Activated naive CD4-positive, alpha-beta T cell treated with anti-CD3 and anti-CD28 coated beads, Interleukin-2, amount 50 U/mL, for 16 hours (primary cell): Measurements from ENCODE around the gene GBF1.
"Not testable (repeated sequence)": the region's sequence is repeated elsewhere in the genome, so short reads cannot be mapped to it uniquely, and the experiment has no call there.

Source experiments
- DNase-seq: peaks from one replicate; pipeline ENCODE4 v3.0.0-alpha.2; 2020

GBF1 gene

DNA sequence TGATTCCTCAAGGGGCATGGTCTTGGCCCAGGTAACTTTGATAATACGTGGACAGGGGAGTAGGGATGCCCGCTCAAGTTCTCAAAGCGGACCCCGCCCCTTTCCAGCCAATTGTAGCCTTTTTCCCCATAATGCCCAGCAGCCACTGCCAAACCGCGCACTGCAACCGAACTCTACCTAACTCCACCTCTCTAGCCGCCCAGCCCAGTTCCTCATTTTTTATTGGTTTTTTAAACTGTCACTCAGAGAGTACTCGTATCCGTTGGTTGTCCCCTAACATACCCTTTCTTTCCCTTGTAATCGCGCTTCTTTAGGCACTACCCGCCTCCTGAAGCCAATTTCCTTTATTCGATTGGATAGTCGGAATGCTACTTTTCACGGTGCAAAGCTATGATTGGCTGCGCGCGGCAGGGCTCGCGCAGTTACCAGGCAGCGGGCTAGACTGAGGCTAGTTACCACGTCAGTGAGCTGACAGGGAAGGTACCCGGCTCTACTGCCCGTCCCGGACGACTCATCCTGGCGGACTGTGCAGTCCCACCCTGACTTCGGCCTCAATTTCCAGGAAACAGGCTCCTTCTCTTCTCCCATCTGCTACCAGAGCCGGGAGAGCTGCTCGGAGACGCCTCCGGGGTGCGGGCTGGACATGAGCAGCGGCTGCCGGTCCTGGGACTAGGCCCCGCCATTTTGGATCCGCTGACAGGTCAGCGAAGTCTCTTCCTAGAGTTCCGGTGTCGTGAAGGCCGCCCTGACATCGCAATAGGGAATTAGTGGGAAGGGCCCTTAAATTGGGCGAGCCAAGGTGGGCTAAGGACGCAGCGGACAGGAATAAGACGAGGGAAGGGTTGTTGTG, at the start of gene GBF1:
Gene GBF1 (plus strand): TSS at position 451 of the 850 bp plus-strand sequence. CDS start 13,407 bp downstream, outside the sequence.
- peak; percentile 86 for DNase-seq

GRCh38 chr10:102196893-102197292, 48.4 kb upstream of the GBF1 start:
- DNase-seq: no peak

DNA sequence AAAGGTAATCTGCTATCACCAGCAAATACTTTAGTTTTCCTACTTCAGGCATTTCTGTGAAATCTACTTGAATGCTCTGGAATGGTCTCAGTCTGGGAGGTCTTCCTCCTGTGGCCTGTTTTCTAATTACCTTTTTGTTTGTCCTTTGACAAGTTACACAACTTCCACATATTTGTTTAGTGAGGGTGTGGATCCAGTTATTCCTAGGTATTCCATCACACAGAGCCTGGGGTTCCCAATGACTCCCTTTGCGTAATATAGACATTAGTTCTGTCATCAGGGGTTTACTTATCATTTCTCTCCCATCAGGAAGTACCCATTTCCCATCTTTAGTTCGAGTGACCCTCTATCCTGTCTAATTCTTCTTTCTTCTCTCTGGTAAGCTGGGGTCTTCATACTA, 47.3 kb upstream of the GBF1 start:
- no peak for DNase-seq

DNA sequence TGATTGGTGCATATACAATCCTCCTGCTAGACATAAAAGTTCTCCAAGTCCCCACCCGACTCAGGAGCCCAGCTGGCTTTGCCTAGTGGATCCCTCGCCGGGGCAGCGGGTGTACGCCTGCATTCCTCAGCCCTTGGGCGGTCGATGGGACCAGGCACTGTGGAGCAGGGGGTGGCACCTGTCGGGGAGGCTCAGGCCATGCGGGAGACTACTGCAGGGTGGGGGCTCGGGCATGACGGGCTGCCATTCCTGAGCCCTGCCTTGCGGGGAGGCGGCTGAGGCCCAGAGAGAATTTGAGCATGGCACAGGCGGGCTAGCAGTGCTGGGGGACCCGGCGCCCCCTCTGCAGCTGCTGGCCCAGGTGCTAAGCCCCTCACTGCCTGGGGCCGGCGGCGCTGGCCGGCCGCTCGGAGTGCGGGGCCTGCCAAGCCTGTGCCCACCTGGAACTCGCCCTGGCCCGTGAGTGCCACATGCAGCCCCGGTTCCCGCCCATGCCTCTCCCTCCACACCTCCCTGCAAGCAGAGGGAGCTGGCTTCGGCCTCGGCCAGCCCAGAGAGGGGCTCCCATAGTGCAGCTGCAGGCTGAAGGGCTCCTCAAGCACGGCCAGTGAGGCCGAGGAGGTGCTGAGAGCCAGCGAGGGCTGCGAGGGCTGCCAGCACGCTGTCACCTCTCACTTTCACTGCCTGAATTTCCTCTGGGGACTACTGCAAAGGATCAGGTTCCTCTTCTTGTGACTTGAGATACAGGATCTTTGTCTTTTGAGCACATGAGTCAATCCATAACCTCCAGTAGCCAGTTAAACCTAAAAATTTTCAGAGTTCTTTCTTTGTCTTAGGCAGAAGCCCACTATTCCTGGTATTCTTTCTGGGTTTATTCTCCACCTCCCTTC, 44.3 kb upstream of the GBF1 start:
- no peak for DNase-seq

DNA sequence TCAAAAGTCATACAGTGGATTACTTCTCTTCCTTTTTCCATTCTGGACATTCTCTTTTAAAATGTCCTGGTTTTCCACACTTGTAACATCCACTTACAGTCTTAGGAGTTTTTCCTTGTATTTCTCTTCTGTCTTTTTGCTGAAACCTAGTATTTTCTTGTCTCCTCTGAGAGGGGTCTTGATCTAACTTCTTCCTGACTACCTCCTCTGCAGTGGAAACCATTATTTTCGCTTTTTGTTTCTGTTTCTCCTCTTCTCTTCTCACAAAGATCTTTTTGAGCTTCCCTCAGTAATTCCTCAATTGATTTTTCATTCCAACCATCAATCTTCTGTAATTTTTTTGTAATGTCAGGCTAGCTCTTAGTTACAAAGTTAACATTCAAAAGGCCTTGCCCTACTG, 42.9 kb upstream of the GBF1 start:
- DNase-seq: no peak

GRCh38 chr10:102208311-102209035, 36.9 kb upstream of the GBF1 start:
- no peak for DNase-seq

- DNase-seq: no peak
Observed at GRCh38 chr10:102211615-102212299, 33.6 kb upstream of the GBF1 start.

- not testable (repeated sequence) for DNase-seq
Observed at GRCh38 chr10:102213599-102213998, 31.7 kb upstream of the GBF1 start.

- DNase-seq: no peak
Observed at GRCh38 chr10:102219370-102219769, 26.0 kb upstream of the GBF1 start.

DNA sequence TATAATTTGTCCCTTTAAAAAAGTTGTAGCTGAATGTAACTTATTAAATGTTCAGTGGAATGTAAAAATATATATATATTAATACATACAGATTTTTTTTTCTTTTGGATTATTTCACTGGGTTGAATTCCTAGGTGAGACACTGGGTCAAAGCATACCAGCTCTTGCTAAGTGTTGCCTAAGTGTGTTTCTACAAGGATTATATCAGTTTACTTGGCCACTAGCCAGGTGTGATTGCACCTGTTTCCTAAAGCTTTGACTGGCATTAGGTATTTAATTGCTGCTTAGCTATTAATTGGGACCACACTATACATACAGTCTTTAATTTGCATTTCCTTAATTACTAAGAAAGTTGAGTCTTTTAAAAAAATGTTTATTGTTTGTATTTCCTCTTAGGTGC, 24.7 kb upstream of the GBF1 start:
- DNase-seq: no peak

DNA sequence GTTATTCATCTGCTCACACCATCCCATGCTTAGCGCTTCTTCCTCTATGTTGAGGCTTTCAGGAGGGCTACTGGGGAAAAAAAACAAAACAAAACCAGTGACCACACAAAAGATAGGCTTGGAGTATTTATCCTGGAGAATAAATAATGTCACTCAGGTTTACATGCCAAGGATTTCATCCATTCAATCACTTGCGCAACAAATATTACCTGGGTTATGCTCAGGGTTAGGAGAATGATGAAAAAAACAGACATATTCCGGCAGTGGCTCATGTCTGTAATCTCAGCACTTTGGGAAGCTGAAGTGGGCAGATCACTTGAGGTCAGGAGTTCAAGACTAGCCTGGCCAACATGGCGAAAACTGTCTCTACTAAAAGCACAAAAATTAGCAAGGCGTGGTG, 22.5 kb upstream of the GBF1 start:
- DNase-seq: no peak

DNA sequence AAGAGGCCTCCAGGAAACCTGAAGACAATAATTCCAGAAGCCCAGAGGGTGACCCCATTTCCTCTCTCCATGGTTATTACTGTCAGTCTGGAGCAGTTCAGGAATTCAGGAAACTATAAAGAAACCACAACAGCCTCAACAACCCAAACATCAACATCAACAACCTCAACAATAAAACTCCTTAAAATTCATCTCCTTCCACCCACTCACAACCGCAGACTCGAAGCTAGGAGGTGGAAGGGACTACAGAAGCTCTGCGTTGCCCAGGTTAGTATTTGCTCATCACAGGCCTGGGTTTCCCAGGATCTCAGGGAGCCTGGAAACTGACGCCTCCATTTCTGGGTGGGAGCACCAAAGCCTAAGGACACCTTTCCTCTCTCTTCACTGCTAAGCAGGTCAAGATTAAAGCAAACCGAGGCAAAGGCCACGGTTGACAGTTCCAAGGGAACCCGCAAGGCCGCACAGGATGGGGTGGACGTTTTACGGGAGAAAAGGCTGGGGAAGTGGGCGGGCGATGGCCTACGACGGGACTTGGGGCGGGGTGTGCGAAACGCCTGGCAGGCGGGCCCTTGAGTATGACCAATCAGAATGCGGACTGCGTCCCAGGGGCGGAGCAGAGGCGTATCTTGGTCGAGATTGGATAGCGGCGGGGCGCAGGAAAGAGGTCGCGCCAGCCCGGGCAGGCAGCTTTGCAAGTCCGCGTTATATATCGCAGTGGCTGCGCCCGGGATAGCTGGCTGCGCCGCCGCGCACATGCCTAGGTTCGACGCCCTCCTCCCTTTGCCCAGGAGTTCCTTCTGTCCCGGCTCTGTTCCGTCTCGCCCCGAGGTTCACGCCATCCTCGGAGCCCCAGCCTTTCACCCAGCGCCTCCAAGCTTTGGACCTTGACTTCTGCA, 19.4 kb upstream of the GBF1 start, which contains the start of gene ELOVL3:
Gene ELOVL3 (plus strand): TSS at position 654 of the 896 bp plus-strand sequence. CDS start 250 bp downstream, outside the sequence.
- peak; percentile 85 for DNase-seq

GRCh38 chr10:102226542-102226870, 18.8 kb upstream of the GBF1 start:
- DNase-seq: no peak

GRCh38 chr10:102227050-102227449, 18.3 kb upstream of the GBF1 start:
- DNase-seq: no peak

- DNase-seq: peak; percentile 89
Observed at GRCh38 chr10:102229810-102230263, 15.5 kb upstream of the GBF1 start.

GRCh38 chr10:102230264-102230860, 15.0 kb upstream of the GBF1 start:
- DNase-seq: peak; percentile 47

DNA sequence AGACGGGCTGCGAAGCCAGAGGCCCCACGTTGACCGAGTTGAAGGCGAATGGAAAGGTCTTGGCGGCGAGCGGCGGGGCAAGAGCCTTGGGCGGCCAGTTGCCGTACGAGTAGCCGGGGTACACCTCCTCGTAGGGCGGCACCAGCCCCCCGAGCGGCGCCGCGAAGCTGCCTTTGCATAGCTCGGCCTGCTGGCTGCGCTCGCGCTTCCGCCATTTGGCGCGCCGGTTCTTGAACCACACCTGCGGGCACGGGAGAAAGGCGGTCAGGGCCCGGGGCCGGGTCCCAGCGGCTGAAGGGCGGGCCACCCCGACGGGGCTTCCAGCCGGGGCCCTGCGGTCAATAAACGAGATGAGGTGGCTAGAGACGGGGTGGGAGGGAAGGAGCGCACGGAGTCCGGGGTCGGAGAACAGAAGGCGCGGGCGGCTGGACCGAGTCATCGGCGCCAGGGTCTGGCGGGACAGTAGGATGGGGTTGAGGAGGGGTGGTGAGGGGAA, 14.4 kb upstream of the GBF1 start:
- DNase-seq: peak; percentile 48

- DNase-seq: peak; percentile 74
Observed at GRCh38 chr10:102231357-102232318, 13.7 kb upstream of the GBF1 start.

- no peak for DNase-seq
Observed at GRCh38 chr10:102233997-102234396, 11.3 kb upstream of the GBF1 start.
